ENCODE data around the gene CD46. TPM values are rescaled to one million over a fixed set of nuclear protein-coding genes. Genes with fewer than 3 reads are reported as not detected.

Gene CD46
- total and polyA plus RNA-seq, 7 donors: 18.6 to 143 (median 104) TPM

- Histone ChIP-seq H3K27ac (peak overlapping the region; percentile 91 to 99 (median 94)), H3K4me1 (peaks cover 0 to 84% (median 82%) of the 10 kb centered on the region in 4 donors), H3K36me3 (peaks cover 13 to 33% (median 17%) of the 10 kb centered on the region in 4 donors), H3K9me3 (no peaks in the 10 kb centered on the region), H3K4me3 (peak overlapping the region; percentile 59 to 74 (median 72)), H3K27me3 (no peaks in the 10 kb centered on the region)
- TF ChIP-seq POLR2AphosphoS5 (IDR thresholded peaks at IDR 0.05): no peak
- TF ChIP-seq POLR2A (IDR thresholded peaks at IDR 0.05): no peak
- peak; percentile 61 for DNase-seq
- intact Hi-C loops (cut with DNase I): loop anchor here (5.0 to 10.0 kb wide), 2 partner anchors 340 to 413 kb away; no protein-coding TSS in a partner anchor
- 42 to 81% methylated on average over 8 of the region's 8 CpGs for WGBS, 2 donors
These were observed 70.3 kb downstream of the CD46 start for GRCh38 chr1:207822124-207822601.

GRCh38 chr1:207822602-207823451, 71.0 kb downstream of the CD46 start:
- TF ChIP-seq POLR2AphosphoS5 (IDR thresholded peaks at IDR 0.05) (peak; percentile 83 to 91 (median 85)), EP300 (IDR thresholded peaks at IDR 0.05) (no peak), POLR2A (IDR thresholded peaks at IDR 0.05) (peak; percentile 22 to 51), CTCF (IDR thresholded peaks at IDR 0.05) (no peak)
- no peaks in the 10 kb centered on the region for H3K27me3 ChIP-seq
- 10 to 65% methylated on average over 11 of the region's 11 CpGs for WGBS, 2 donors
- intact Hi-C loops (cut with DNase I): loop anchor here (5.0 to 10.0 kb wide), 2 partner anchors 339 to 412 kb away; no protein-coding TSS in a partner anchor
- peak; percentile 98 for DNase-seq
- H3K9me3 ChIP-seq: no peaks in the 10 kb centered on the region
- peaks cover 6 to 26% (median 12%) of the 10 kb centered on the region in 4 donors for H3K36me3 ChIP-seq
- H3K4me3 ChIP-seq: peak overlapping the region; percentile 59 to 74 (median 72)
- H3K27ac ChIP-seq: peak overlapping the region; percentile 91 to 99 (median 94)
- peaks cover 0 to 84% (median 82%) of the 10 kb centered on the region in 4 donors for H3K4me1 ChIP-seq

GRCh38 chr1:207823531-207823879, 71.7 kb downstream of the CD46 start:
- H3K27ac ChIP-seq: peak overlapping the region; percentile 91 to 99 (median 94)
- intact Hi-C loops (cut with DNase I): loop anchor here (5.0 to 10.0 kb wide), 2 partner anchors 339 to 411 kb away; no protein-coding TSS in a partner anchor
- peaks cover 0 to 86% (median 82%) of the 10 kb centered on the region in 4 donors for H3K4me1 ChIP-seq
- no peak for DNase-seq
- WGBS, 2 donors: 5 to 63% methylated on average over 19 of the region's 19 CpGs
- TF ChIP-seq CTCF (IDR thresholded peaks at IDR 0.05) (no peak), POLR2A (IDR thresholded peaks at IDR 0.05) (no peak), POLR2AphosphoS5 (IDR thresholded peaks at IDR 0.05) (no peak), EP300 (IDR thresholded peaks at IDR 0.05) (no peak)
- H3K9me3 ChIP-seq: no peaks in the 10 kb centered on the region
- H3K36me3 ChIP-seq: peaks cover 5 to 22% (median 9%) of the 10 kb centered on the region in 4 donors
- H3K4me3 ChIP-seq: peak overlapping the region; percentile 59 to 74 (median 72)
- no peaks in the 10 kb centered on the region for H3K27me3 ChIP-seq

- peaks cover 2 to 16% (median 5%) of the 10 kb centered on the region in 4 donors for H3K36me3 ChIP-seq
- no peaks in the 10 kb centered on the region for H3K27me3 ChIP-seq
- H3K4me1 ChIP-seq: peaks cover 0 to 86% (median 81%) of the 10 kb centered on the region in 4 donors
- H3K27ac ChIP-seq: peak overlapping the region; percentile 91 to 99 (median 94)
- intact Hi-C loops (cut with DNase I): loop anchor here (5.0 to 10.0 kb wide), 2 partner anchors 338 to 411 kb away; no protein-coding TSS in a partner anchor
- no peaks in the 10 kb centered on the region for H3K9me3 ChIP-seq
- TF ChIP-seq POLR2A (IDR thresholded peaks at IDR 0.05): peak; percentile 89 to 93
- peak; percentile 72 to 98 (median 94) for TF ChIP-seq CTCF (IDR thresholded peaks at IDR 0.05)
- peak in 2 of 4 donors; percentile 28 to 67 for TF ChIP-seq EP300 (IDR thresholded peaks at IDR 0.05)
- TF ChIP-seq POLR2AphosphoS5 (IDR thresholded peaks at IDR 0.05): peak; percentile 91 to 98 (median 96)
- DNase-seq: peak; percentile 96
- peak overlapping the region; percentile 59 to 74 (median 72) for H3K4me3 ChIP-seq
- WGBS, 2 donors: 3 to 10% methylated on average over 9 of the region's 9 CpGs
These were observed 72.2 kb downstream of the CD46 start for GRCh38 chr1:207823880-207824566.

All from sigmoid colon (tissue), 7 donors.